HG02943 (cell line): ENCODE measurements around the gene DRAP1.
"Not testable (repeated sequence)": the region's sequence is repeated elsewhere in the genome, so short reads cannot be mapped to it uniquely, and the experiment has no call there.

Experiments used
- ATAC-seq: cut with Tn5 transposase; IDR thresholded peaks from one replicate; pipeline ENCODE4 v1.9.1; 2021; ENCODE audit warnings: mild to moderate bottlenecking, low read depth, moderate library complexity; ENCODE audit not compliant: unreplicated experiment

Gene DRAP1

DNA sequence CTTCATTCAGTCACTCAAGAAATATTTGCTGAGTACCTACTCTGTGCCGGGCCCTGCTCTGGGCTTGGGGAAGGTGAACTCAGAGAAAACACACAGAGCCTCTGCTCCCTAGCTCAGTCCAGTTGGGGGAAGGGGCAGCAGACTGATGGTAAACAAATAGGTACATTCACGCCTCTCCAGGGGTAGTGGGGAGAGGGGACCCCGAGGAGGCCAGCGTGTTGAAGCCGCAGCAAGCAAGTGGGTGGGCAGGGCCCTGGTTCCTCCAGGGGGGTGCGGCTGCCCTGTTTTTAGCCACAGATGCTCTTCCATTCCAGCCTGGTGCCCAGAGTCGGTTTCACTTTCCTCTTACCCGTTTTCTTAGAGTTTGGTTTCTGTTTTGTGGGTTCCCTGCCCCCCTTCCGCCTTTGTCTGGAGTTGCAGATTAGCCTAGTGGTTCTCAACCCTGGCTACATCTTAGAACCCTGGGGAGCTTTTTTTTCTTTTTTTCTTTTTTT lies 8.7 kb downstream of the DRAP1 start:
- ATAC-seq = peak; percentile 78

DNA sequence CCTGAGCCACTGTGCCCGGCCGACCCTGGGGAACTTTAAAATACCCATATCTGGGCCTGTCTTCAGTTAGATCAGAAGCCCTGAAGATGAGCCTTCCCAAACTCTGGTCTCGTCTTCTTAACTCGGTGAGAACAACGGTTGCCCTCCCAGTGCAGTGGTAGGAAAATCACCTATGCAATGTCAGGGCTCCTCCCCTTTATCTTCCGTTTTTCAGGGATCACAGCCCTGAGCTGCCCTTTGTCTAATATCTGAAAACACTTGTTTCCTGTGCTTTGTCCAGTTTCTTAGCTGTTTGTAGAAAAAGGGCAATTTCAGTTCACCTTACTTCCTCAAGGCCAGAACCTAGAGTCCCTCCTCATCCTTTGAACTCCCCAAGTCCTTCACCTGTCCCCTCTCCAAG lies 9.4 kb downstream of the DRAP1 start:
- ATAC-seq = no peak

DNA sequence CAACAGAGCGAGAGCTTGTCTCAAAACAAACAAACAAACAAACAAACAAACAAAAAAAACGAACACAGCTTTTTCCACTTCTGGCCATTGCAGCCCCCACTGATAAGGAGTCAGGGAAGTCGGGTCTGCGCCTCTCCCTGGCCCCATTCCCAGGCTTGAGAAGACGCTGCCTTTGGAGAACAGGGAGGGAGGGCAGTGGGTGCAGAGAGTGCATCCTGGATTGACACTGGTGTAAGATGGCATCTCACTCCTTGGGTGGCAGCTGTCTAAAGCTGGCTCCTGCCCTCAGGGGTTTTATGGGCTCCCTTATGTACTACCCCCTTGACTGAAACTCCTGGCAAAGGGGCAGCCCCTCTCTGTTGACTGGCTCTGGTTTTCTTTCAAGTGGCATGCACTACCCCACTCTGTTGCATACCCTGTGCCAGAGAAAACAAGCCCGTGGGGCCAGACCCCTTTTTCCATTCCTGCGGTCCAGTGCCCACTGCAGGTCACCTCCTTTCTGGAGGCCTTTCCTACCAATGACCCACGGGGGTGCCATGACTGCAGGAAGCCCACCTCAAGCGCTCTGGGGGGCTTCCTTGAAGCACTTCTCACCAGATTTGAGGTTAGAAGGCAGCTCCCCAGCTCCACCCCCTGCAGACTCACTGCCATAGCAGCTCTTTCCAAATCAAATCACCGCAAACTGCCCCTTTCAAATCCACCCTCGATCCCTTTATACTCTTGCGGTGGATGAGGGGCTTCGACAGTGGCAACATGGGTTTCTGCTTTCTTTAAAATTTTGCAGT lies 12.7 kb downstream of the DRAP1 start:
- no peak for ATAC-seq

DNA sequence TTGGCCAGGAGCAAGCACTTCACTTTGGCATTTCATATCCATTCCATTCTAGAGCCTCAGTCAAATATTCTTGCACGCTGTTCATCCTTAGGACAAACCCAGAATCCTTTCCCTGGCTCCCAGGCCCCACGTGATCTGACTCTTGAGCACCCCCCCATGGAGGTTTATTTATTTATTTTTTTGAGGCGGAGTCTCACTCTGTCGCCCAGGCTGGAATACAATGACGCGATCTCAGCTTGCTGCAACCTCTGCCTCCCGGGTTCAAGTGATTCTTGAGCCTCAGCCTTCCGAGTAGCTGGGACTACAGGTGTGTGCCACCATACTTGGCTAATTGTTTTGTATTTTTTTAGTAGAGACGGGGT lies 13.3 kb downstream of the DRAP1 start:
- no peak for ATAC-seq

DNA sequence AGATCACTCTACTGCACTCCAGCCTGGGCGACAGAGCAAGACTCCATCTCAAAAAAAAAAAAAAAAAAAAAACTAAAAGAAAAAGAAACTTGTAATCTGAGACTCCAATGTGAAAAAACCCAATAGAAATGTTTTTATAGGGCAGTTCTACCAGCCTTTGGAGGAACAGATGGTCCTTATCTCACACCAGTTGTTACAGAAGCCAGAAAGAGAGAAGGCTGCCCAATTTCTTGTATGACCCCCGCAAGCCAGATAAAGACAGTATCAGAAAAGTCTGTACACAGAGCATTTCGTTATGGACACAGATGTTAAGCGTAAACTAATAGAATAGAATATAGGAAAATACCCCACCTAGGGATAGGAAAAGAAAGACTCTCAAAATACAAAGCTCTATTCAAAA lies 14.8 kb downstream of the DRAP1 start:
- ATAC-seq = no peak

DNA sequence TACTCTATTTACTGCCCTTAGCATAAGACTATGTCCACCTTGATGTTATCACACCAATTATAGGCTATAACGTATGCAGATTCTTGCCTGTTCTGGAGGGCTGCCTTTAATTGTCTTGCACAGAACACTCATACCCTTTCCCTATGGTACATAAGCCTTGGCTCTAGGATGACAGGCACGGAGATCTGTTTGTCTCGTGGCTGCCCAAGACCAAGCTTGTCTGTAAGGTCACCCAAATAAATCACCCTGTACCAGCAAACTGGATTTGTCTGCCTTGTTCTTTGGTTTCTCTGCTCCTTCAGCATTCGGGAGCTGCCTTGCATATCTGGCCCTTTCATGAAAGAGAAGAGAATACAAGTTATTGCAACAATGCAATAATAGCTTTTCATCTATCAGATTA lies 18.5 kb downstream of the DRAP1 start:
- ATAC-seq = no peak

DNA sequence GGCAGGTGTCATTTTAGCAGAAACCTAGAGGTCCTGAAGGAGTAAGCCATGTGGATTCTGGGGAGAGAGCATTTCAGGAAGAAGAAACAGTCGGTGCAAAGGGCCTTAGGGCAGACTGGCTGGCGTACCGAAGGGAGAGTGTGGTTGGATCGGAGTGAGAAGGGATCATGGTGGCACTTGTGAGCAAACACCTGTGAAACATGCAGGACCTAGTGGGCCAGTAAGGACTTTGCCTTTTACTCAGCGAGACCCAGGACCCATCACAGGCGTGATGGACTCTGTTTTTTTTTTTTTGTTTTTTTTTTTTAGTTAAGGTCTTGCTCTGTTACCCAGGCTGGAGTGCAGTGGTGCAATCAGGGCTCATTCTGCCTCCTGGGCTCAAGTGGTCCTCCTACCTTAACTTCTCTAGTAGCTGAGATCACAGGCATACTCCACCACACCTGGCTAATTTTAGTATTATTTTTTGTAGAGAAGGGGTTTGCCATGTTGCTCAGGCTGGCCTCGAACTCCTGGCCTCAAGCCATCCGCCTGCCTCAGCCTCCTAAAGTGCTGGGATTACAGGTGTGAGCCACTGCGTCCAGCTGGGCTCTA lies 22.6 kb downstream of the DRAP1 start:
- ATAC-seq = no peak

DNA sequence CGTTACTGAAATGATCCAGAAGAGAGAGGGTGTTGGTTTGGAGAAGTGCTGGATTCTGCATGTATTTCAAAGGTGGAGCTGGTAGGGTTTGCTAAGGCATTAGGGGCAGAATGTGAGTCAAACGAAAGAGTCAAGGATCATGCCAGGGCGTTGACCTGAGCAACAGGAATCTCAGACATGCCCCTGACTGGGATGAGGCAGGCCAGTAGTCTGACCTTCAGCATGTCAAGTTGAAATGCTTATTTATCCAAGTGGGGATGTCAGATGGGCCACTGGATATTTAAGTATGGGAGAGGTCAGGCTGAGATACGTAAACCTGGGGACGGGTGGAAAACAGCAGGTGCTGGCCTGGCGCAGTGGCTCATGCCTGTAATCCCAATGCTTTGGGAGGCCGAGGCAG lies 23.3 kb downstream of the DRAP1 start:
- ATAC-seq = no peak

DNA sequence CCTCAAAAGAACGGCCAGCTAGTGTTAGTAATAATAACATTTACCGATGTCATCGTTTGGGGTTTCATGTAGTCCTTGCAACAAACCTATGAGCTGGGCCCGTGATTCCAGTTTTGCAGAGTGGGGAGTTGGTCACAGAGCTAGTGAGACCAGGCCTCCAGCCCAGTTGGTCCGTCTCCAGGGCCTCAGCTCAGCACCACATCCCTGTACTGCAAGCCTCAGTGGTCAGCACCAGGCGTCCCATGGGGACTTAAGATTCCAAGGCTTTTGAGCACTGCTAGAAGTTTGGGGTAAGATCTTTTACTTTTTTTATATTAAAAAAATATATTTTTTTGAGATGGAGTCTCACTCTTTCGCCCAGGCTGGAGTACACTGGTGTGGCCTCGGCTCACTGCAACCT lies 25.0 kb downstream of the DRAP1 start:
- no peak for ATAC-seq

DNA sequence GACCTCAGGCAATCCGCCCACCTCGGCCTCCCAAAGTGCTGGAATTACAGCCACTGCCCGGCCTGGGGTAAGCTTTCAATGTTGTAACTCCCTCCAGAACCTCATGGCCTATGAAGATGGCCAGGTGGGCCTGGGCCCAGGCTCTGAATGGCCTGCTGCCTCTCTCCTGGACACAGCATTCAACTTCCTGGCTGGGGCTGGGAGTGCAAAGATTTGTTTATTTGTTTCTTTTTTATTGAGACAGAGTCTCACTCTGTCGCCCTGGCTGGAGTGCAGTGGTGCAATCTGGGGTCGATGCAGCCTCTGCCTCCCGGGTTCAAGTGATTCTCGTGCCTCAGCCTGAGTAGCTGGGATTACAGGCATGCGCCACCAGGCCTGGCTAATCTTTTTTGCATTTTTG lies 25.5 kb downstream of the DRAP1 start:
- ATAC-seq = no peak

DNA sequence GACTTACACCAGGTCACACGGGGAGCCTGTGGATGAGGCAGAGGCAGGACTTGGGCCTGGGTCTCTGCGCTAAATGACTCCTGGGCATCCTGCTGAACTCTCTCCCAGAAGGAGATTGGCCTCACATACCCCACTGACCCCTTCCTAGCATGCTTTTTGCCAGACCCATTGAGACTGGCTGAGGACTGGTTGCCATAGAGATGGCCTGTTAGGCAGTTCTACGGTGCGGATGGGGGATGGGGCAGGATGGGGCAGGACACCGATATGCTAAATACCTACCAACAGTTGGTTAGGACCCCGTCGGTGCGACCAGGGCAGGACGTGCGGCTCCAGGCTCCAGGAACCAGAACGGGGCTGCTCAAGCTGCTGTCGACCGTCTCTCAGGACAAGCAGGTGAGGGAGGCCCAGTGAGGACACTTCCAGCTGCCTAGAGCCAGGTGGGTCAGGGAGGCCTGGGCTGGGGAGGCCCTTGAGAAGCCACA lies 26.2 kb downstream of the DRAP1 start, which contains the start of gene TSGA10IP:
Gene TSGA10IP (plus strand): TSS at position 51 of the 482 bp plus-strand sequence. CDS start 196 bp downstream, at position 247.
- ATAC-seq = no peak

DNA sequence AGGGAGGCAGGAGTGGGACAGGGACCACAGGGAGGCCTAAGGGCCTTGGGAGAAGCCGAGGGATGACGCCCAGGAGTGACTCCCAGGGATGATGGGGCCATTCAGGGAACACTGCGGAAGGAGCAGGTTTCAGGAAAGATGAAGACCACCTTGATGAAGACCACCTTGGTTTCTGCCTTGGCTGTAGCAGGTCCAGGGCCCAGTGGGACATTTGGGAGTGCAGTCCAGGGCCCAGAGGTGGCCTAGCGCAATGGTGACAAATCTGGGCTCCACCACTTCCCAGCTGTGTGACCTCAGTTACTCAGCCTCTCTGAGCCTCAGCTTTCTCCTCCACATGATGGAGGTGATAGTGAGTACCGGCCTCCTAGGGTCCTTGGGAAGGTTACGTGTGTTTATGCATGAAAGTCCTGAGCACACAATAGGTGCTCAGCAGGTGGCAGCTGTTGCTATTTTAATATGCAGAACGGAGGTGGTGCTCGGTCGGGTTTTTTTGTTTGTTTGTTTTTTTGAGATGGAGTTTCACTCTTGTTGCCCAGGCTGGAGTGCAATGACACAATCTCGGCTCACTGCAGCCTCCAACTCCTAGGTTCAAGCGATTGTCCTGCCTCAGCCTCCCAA lies 26.8 kb downstream of the DRAP1 start:
- ATAC-seq = no peak

DNA sequence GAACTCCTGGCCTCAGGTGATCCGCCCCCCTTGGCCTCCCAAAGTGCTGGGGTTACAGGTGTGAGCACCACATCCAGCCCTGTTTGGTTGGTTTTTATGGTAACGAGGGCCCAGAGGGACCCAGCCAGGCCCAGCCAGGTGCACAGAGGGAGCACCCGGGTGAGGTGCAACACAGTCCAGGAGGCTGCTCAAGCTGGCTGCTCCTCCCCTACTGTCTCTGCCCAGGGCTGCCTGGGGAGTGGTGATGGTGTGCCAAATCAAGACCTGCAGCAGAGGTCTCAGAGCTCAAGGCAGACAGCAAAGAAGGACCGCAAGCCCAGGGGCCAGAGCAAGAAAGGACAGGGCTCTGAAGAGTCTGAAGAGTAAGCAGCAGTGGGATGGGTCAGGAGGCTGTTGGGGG lies 27.4 kb downstream of the DRAP1 start:
- no peak for ATAC-seq

DNA sequence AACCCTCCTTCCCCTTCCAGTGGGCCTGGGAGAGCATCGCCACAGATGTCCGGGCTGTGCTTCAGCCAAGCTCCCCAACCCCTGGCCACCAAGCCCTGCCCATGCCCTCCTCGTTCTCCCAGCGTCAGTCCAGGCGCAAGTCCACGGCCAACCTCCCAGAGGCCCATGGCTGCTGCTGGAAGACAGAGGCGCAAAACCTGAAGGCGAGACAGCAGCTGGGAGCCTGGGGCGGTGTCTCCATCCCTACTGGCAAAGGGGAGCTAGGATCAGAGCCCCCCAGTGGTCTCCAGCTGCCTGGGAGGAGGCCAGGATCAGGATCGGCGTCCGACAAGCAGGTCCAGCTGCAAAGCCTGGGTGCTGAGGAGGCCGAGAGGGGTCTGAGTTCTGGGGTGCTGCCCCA lies 27.9 kb downstream of the DRAP1 start:
- no peak for ATAC-seq

DNA sequence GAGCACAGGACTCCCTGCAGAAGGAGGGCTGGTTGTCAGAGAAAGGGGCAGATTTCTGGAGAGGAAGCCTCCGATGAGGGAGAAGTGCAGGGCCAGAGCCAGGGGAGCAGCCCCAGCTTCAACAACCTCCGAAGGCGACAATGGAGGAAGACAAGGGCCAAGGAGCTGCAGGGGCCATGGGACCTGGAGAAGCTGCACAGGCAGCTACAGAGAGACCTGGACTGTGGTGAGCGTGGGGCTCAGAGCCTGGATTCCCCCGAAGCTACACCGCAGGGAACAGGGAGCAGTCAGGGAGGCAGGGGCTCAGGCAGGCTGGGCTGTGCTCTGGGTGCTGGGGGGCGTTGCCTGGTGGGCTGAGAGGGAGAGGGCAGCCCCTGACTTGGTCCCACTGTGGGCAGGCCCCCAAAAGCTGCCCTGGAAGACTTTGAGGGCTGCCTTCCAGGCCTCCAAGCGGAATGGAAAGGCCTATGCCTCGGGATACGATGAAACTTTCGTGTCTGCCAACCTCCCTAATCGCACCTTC lies 28.4 kb downstream of the DRAP1 start:
- no peak for ATAC-seq

DNA sequence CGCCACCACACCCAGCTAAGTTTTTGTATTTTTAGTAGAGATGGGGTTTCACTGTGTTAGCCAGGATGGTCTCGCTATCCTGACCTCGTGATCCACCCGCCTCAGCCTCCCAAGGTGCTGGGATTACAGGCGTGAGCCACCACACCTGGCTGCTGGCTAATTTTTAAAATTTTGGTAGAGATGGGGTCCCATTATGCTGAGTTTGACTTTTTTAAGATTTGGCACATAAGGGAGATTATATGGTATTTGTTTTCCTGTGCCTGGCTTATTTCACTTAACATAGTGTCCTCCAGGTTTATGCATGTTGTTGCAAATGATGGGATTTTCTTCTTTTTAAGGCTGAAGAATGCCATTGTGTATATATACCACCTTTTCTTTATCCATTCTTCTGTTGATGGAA lies 31.5 kb downstream of the DRAP1 start:
- ATAC-seq = not testable (repeated sequence)

DNA sequence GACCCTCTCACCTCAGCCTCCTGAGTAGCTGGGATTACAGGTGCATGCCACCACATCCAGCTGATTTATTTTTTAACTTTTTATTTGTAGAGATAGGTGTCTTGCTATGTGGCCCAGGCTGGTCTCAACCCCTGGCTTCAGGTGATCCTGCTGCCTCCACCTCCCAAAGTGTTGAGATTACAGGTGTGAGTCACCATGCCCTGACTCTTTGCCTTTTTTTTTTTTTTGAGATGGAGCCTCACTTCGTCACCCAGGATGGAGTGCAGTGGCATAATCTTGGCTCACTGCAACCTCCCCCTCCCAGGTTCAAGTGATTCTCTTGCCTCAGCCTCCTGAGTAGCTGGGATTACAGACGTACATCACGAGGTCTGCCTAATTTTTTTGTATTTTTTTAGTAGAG lies 32.4 kb downstream of the DRAP1 start:
- not testable (repeated sequence) for ATAC-seq

DNA sequence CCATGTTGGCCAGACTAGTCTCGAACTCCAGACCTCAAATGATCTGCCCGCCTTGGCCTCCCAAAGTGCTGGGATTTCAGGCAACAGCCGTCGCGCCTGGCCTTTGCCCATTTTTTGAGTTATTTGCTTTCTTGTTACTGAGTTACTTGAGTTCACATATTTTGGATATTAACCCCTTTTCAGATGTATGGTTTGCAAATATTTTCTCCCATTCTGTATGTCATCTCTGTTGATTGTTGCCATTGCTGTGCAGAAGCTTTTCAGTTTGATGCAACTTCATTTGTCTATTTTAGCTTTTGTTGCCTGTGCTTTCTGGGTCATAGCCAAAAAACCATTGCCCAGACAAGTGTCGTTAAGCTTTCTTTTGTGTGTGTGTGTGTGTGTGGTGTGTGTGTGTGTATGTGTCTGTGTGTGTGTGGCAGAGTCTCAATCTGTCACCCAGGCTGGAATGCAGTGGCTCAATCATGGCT lies 32.9 kb downstream of the DRAP1 start:
- no peak for ATAC-seq

DNA sequence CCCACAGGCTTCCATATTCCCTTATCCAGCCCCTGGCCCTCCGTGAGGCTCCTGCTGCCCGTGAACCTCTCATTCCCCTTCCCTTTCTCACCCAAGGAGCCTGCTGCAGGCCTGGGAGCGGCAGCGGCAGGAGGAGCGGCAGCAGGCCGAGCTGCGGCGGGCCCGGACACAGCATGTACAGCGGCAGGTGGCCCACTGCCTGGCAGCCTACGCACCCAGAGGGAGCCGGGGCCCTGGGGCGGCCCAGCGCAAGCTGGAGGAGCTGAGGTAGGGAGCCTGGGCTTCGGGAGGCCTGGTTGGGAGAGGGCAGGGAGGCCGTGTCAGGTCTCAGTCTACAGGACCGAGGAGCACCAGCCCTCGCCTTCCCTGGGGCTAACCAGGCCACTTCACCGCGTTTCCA lies 34.2 kb downstream of the DRAP1 start:
- no peak for ATAC-seq

DNA sequence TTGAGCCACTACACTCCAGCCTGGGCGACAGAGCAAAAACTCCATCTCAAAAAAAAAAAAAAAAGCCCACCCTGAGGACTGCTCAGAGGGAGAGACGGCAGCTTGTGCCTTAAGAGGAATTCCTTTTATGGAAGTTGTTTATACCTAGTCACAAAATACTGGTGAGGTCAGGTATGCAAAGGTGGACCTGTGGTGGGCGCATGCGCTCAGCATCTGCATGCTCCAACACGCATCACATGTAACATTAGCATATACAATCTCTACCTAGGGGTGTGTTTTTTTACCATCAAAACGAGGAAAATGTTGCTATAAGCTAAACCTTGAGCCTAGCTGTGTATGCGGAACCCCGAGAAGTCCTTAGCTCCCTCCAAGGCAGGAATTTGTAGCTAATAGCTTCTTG lies 35.5 kb downstream of the DRAP1 start:
- ATAC-seq = no peak

DNA sequence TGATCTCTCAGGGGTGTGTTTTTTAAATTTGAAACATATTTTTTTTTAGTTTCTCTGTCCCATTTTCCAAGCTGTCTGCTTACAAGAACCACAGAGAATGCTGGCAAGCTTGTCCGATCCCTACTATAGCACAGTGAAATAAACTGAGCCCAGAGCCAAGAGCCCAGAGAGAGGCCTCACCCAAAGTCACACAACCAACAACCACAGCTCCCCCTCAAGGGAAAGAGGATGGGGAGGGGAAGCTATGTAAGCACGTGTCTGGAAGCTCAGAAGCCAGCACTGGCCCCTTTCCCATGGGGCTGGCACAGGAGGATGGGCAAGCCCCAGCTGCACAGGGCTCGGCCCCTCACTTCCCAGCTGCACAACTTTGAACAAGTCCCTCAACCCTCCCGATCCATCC lies 39.1 kb downstream of the DRAP1 start:
- ATAC-seq = no peak
